Muscle layer of colon (tissue), 2 donors: ENCODE data around the gene CDKL1.

ENCODE experiments used
- H3K27ac ChIP-seq: one replicate; pipeline ENCODE4 v1.7.0; 2013; ENCODE audit warnings: low read depth, mild to moderate bottlenecking, low read length, moderate library complexity
- H3K27me3 ChIP-seq, 2 donors: one replicate each; pipeline ENCODE4 v1.7.0; 2013; ENCODE audit warnings: low read length in 2 of 2, mild to moderate bottlenecking in 2 of 2; ENCODE audit not compliant: insufficient read depth in 2 of 2, control insufficient read depth in 1 of 2
- H3K36me3 ChIP-seq: one replicate; pipeline ENCODE4 v1.7.0; 2013; ENCODE audit warnings: mild to moderate bottlenecking, low read length; ENCODE audit not compliant: insufficient read depth
- H3K4me1 ChIP-seq: one replicate; pipeline ENCODE4 v1.7.0; 2013; ENCODE audit warnings: mild to moderate bottlenecking, low read length; ENCODE audit not compliant: insufficient read depth
- H3K4me3 ChIP-seq, 2 donors: one replicate each; pipeline ENCODE4 v1.7.0; 2013; ENCODE audit warnings: low read length in 2 of 2, low read depth in 1 of 2, mild to moderate bottlenecking in 1 of 2, moderate library complexity in 1 of 2
- H3K9ac ChIP-seq: one replicate; pipeline ENCODE4 v1.7.0; 2013; ENCODE audit warnings: low read length
- H3K9me3 ChIP-seq: one replicate; pipeline ENCODE4 v1.7.0; 2013; ENCODE audit warnings: mild to moderate bottlenecking, low read length
- donor health status: abdominal sarcoma.
- donor health status: Adenocarcinoma of cecum.

Gene CDKL1

GRCh38 chr14:50396631-50397389 is at the start of gene CDKL1:
Gene CDKL1, minus strand, starts transcription at chr14:50396881. Its CDS starts 1,013 bp downstream, at chr14:50395868.
- Histone ChIP-seq H3K9me3 (no peaks in the 10 kb centered on the region), H3K27me3 (no peaks in the 10 kb centered on the region), H3K27ac (peak within 1 kb of the TSS; percentile 84), H3K36me3 (no peaks in the 10 kb centered on the region), H3K4me3 (peak within 1 kb of the TSS; percentile 70 to 86), H3K4me1 (peaks cover 31% of the 10 kb centered on the region), H3K9ac (peak within 1 kb of the TSS; percentile 19)

GRCh38 chr14:50434528-50434927 is 37.8 kb upstream of the CDKL1 start:
- H3K27me3 ChIP-seq = no peaks in the 10 kb centered on the region
- H3K4me3 ChIP-seq = no peak overlapping the region
- no peaks in the 10 kb centered on the region for H3K4me1 ChIP-seq
- H3K9ac ChIP-seq = no peak overlapping the region
- peaks cover 44% of the 10 kb centered on the region for H3K36me3 ChIP-seq
- no peaks in the 10 kb centered on the region for H3K9me3 ChIP-seq
- H3K27ac ChIP-seq = no peak overlapping the region

- Histone ChIP-seq H3K27me3 (no peaks in the 10 kb centered on the region), H3K4me1 (no peaks in the 10 kb centered on the region), H3K36me3 (peaks cover 37% of the 10 kb centered on the region), H3K4me3 (no peak overlapping the region), H3K9ac (no peak overlapping the region), H3K9me3 (no peaks in the 10 kb centered on the region), H3K27ac (no peak overlapping the region)
Observed at GRCh38 chr14:50432131-50432530, 35.5 kb upstream of the CDKL1 start.

GRCh38 chr14:50425816-50426215 is 29.1 kb upstream of the CDKL1 start:
- no peaks in the 10 kb centered on the region for H3K9me3 ChIP-seq
- no peaks in the 10 kb centered on the region for H3K27me3 ChIP-seq
- peaks cover 22% of the 10 kb centered on the region for H3K36me3 ChIP-seq
- no peak overlapping the region for H3K27ac ChIP-seq
- H3K9ac ChIP-seq = no peak overlapping the region
- no peak overlapping the region for H3K4me3 ChIP-seq
- no peaks in the 10 kb centered on the region for H3K4me1 ChIP-seq

- H3K27me3 ChIP-seq = no peaks in the 10 kb centered on the region
- H3K9me3 ChIP-seq = no peaks in the 10 kb centered on the region
- no peak overlapping the region for H3K9ac ChIP-seq
- H3K4me1 ChIP-seq = no peaks in the 10 kb centered on the region
- no peak overlapping the region for H3K27ac ChIP-seq
- H3K4me3 ChIP-seq = no peak overlapping the region
- peaks cover 26% of the 10 kb centered on the region for H3K36me3 ChIP-seq
Observed at GRCh38 chr14:50425105-50425504, 28.4 kb upstream of the CDKL1 start.

- H3K4me3 ChIP-seq = no peak overlapping the region
- H3K27me3 ChIP-seq = no peaks in the 10 kb centered on the region
- no peaks in the 10 kb centered on the region for H3K9me3 ChIP-seq
- no peaks in the 10 kb centered on the region for H3K4me1 ChIP-seq
- H3K36me3 ChIP-seq = peaks cover 26% of the 10 kb centered on the region
- no peak overlapping the region for H3K27ac ChIP-seq
- H3K9ac ChIP-seq = no peak overlapping the region
Observed at GRCh38 chr14:50423529-50423928, 26.8 kb upstream of the CDKL1 start.

- peaks cover 35% of the 10 kb centered on the region for H3K36me3 ChIP-seq
- no peak overlapping the region for H3K9ac ChIP-seq
- H3K9me3 ChIP-seq = no peaks in the 10 kb centered on the region
- H3K4me1 ChIP-seq = no peaks in the 10 kb centered on the region
- H3K27me3 ChIP-seq = no peaks in the 10 kb centered on the region
- no peak overlapping the region for H3K4me3 ChIP-seq
- H3K27ac ChIP-seq = no peak overlapping the region
Observed at GRCh38 chr14:50421499-50421898, 24.8 kb upstream of the CDKL1 start.

GRCh38 chr14:50417853-50418252 is 21.2 kb upstream of the CDKL1 start:
- Histone ChIP-seq H3K27me3 (no peaks in the 10 kb centered on the region), H3K36me3 (peaks cover 22% of the 10 kb centered on the region), H3K27ac (no peak overlapping the region), H3K9me3 (no peaks in the 10 kb centered on the region), H3K4me3 (no peak overlapping the region), H3K4me1 (no peaks in the 10 kb centered on the region), H3K9ac (no peak overlapping the region)

- Histone ChIP-seq H3K9me3 (no peaks in the 10 kb centered on the region), H3K27me3 (no peaks in the 10 kb centered on the region), H3K4me1 (no peaks in the 10 kb centered on the region), H3K4me3 (no peak overlapping the region), H3K27ac (no peak overlapping the region), H3K9ac (no peak overlapping the region), H3K36me3 (no peaks in the 10 kb centered on the region)
Observed at GRCh38 chr14:50410921-50411320, 14.2 kb upstream of the CDKL1 start.

- no peaks in the 10 kb centered on the region for H3K27me3 ChIP-seq
Observed at GRCh38 chr14:50410071-50410470, 13.4 kb upstream of the CDKL1 start.

GRCh38 chr14:50407111-50407812 is 10.6 kb upstream of the CDKL1 start:
- H3K4me3 ChIP-seq = no peak overlapping the region
- H3K9ac ChIP-seq = no peak overlapping the region
- H3K36me3 ChIP-seq = no peaks in the 10 kb centered on the region
- no peaks in the 10 kb centered on the region for H3K4me1 ChIP-seq
- no peak overlapping the region for H3K27ac ChIP-seq
- H3K9me3 ChIP-seq = no peaks in the 10 kb centered on the region
- H3K27me3 ChIP-seq = no peaks in the 10 kb centered on the region

More at GRCh38 chr14:50410071-50410470, 13.4 kb upstream of the CDKL1 start:
- no peaks in the 10 kb centered on the region for H3K9me3 ChIP-seq
- H3K4me1 ChIP-seq = no peaks in the 10 kb centered on the region
- H3K36me3 ChIP-seq = no peaks in the 10 kb centered on the region
- no peak overlapping the region for H3K9ac ChIP-seq
- H3K27ac ChIP-seq = no peak overlapping the region
- no peak overlapping the region for H3K4me3 ChIP-seq
